ENCODE measurements around the gene RPS17. TPM values are rescaled to one million over a fixed set of nuclear protein-coding genes. Genes with fewer than 3 reads are reported as not detected.
A peak's percentile ranks its signal among the peaks of the same experiment; 100 is the strongest.

The RPS17 gene
- total RNA-seq, 4 donors from 2014 or later = 1,547 to 2,112 (median 1,667) TPM

DNA sequence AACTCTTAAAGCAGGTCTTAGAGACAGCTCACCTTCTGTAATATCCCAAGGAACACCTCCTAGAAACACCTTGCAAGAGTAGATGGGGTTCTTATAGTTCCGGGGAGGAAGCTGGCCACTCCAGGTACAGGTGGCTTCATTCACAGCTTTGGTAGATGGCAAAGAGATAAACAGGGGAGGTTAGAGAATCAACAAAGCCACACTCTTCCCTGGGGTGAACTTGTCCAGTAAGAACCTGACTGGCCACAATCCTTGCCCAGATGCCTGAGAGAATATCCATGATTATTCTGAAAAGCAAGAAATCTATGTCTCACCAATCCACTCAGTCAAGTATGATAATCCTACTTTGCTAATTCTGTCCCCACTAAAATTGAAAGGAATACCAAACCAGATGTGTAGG lies 13.6 kb upstream of the RPS17 start:
- DNase-seq (no peak), ATAC-seq (no peak)
- Histone ChIP-seq H3K27ac (peak overlapping the region; percentile 34 to 81 (median 58)), H3K4me3 (no peak overlapping the region), H3K4me1 (peaks cover 19 to 34% of the 10 kb centered on the region in 2 donors), H3K27me3 (no peaks in the 10 kb centered on the region), H3K9me3 (no peaks in the 10 kb centered on the region), H3K36me3 (no peaks in the 10 kb centered on the region)
- in situ Hi-C loops (cut with MboI; ENCODE audit: low sequenced_read_pairs in 4 of 4) = loop anchor here in 1 of 4 donors (25.0 kb wide), 1 partner anchor 183 kb away; no protein-coding TSS in a partner anchor
- TF ChIP-seq POLR2A (IDR thresholded peaks at IDR 0.05) = no peak
- no peak for TF ChIP-seq CTCF (IDR thresholded peaks at IDR 0.05 in 4 of 5, conservative IDR thresholded peaks at IDR 0.05 in 1 of 5)
- intact Hi-C loops (cut with DNase I; ENCODE audit: low total_unique reads) = loop anchor here (5.0 kb wide), 1 partner anchor 93 kb away; the partner anchor contains the start of gene CPEB1

GRCh38 chr15:82552861-82553260 lies 12.6 kb upstream of the RPS17 start:
- H3K27ac ChIP-seq = peak overlapping the region; percentile 34 to 81 (median 58)
- in situ Hi-C loops (cut with MboI; ENCODE audit: low sequenced_read_pairs in 4 of 4) = loop anchor here in 1 of 4 donors (25.0 kb wide), 1 partner anchor 184 kb away; no protein-coding TSS in a partner anchor
- DNase-seq (peak; percentile 40 to 56), ATAC-seq (peak; percentile 95 to 96)
- no peaks in the 10 kb centered on the region for H3K27me3 ChIP-seq
- intact Hi-C loops (cut with DNase I; ENCODE audit: low total_unique reads) = loop anchor here (5.0 kb wide), 1 partner anchor 94 kb away; the partner anchor contains the start of gene CPEB1
- no peak overlapping the region for H3K4me3 ChIP-seq
- no peaks in the 10 kb centered on the region for H3K36me3 ChIP-seq
- peaks cover 19 to 34% of the 10 kb centered on the region in 2 donors for H3K4me1 ChIP-seq
- no peaks in the 10 kb centered on the region for H3K9me3 ChIP-seq
- TF ChIP-seq POLR2A (IDR thresholded peaks at IDR 0.05) (no peak), CTCF (IDR thresholded peaks at IDR 0.05 in 4 of 5, conservative IDR thresholded peaks at IDR 0.05 in 1 of 5) (no peak)

- H3K36me3 ChIP-seq = no peaks in the 10 kb centered on the region
These were observed 11.5 kb upstream of the RPS17 start for GRCh38 chr15:82551646-82552247.

DNA sequence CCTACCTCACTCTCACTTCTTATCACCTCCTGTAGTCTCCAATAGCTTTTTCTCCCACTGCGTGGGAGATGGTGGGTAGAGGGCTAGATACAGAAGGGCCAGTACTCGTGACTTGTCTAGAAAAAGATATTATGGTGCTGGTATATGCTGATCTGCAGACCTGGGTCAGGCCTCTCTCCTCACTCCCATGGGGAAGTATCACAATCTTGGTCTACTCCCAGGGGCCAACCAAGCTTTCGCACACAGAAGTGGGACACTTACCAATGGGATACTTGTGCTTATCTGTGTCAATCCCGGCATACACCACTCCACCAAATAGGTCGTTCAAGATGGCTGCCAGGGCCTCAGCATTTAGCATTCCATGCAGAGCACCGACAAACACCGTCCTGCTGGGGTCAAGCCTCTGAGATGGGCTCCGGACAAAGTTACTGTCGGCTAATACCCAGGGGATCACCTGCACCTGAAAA lies 9.0 kb upstream of the RPS17 start:
- intact Hi-C loops (cut with DNase I; ENCODE audit: low total_unique reads) (no loop called here), in situ Hi-C loops (cut with MboI; ENCODE audit: low sequenced_read_pairs in 4 of 4) (loop anchor here in 3 of 4 donors (25.0 kb wide), 4 partner anchors 188 to 563 kb away; partner anchors contain the start of genes FSD2 (in 2 of the 3), WHAMM (in 2 of the 3), C15orf40 (in 1 of the 3) and TM6SF1 (in 1 of the 3))
- H3K27me3 ChIP-seq = no peaks in the 10 kb centered on the region
- no peak overlapping the region for H3K4me3 ChIP-seq
- no peak for TF ChIP-seq CTCF (IDR thresholded peaks at IDR 0.05 in 4 of 5, conservative IDR thresholded peaks at IDR 0.05 in 1 of 5)
- no peak for TF ChIP-seq POLR2A (IDR thresholded peaks at IDR 0.05)
- ATAC-seq (no peak), DNase-seq (no peak)
- no peaks in the 10 kb centered on the region for H3K9me3 ChIP-seq
- no peaks in the 10 kb centered on the region for H3K36me3 ChIP-seq
- H3K27ac ChIP-seq = no peak overlapping the region
- peaks cover 19 to 27% of the 10 kb centered on the region in 2 donors for H3K4me1 ChIP-seq

More at GRCh38 chr15:82551646-82552247, 11.5 kb upstream of the RPS17 start:
- ATAC-seq (no peak), DNase-seq (no peak)
- H3K9me3 ChIP-seq = no peaks in the 10 kb centered on the region
- peaks cover 19 to 34% of the 10 kb centered on the region in 2 donors for H3K4me1 ChIP-seq
- H3K27me3 ChIP-seq = no peaks in the 10 kb centered on the region
- H3K27ac ChIP-seq = no peak overlapping the region
- in situ Hi-C loops (cut with MboI; ENCODE audit: low sequenced_read_pairs in 4 of 4) = loop anchor here in 1 of 4 donors (25.0 kb wide), 1 partner anchor 186 kb away; no protein-coding TSS in a partner anchor
- TF ChIP-seq CTCF (IDR thresholded peaks at IDR 0.05 in 4 of 5, conservative IDR thresholded peaks at IDR 0.05 in 1 of 5) (no peak), POLR2A (IDR thresholded peaks at IDR 0.05) (no peak)
- intact Hi-C loops (cut with DNase I; ENCODE audit: low total_unique reads) = loop anchor here (5.0 kb wide), 1 partner anchor 96 kb away; the partner anchor contains the start of gene CPEB1
- H3K4me3 ChIP-seq = no peak overlapping the region
